ENCODE measurements around the gene PSRC1.

GRCh38 chr1:109322974-109323373, 40.0 kb upstream of the PSRC1 start:
- TF ChIP-seq CTCF (IDR thresholded peaks at IDR 0.05) (no peak), POLR2A (IDR thresholded peaks at IDR 0.05) (no peak)
